ENCODE data around the gene PKD2L2. TPM values are rescaled to one million over a fixed set of nuclear protein-coding genes. Genes with fewer than 3 reads are reported as not detected.

The PKD2L2 gene
- total and polyA plus RNA-seq, 9 of the 15 experiments (the other 6 are each of a cell fraction or from before 2014, with no cell fraction given): 0.08 to 0.25 (median 0.11) TPM; not detected in 5

- Histone ChIP-seq H3K27ac (ENCODE audit: extremely low read depth, low read depth, low read length) (no peak overlapping the region), H2AFZ (ENCODE audit: low read depth, low read length) (no peak overlapping the region), H3K27me3 (ENCODE audit: control insufficient read depth in 2 of 2, insufficient read depth in 2 of 2, low read length in 2 of 2) (peaks cover 0 to 2% of the 10 kb centered on the region in 2 experiments; a peak in 2 of 5 replicates), H3K79me2 (ENCODE audit: control insufficient read depth, insufficient read depth, low read length) (no peaks in the 10 kb centered on the region), H3K9me1 (ENCODE audit: control insufficient read depth, insufficient read depth, low read length) (no peaks in the 10 kb centered on the region), H3K4me2 (ENCODE audit: insufficient read depth, low read length) (no peak overlapping the region), H3K9ac (ENCODE audit: insufficient read depth in 1 of 2, low read depth in 2 of 2, low read length in 2 of 2) (no peak overlapping the region), H3K36me3 (ENCODE audit: control insufficient read depth, insufficient read depth, low read length) (no peaks in the 10 kb centered on the region), H4K20me1 (replicated peaks; ENCODE audit: control insufficient read depth, insufficient read depth, low read length) (no peaks in the 10 kb centered on the region), H3K4me1 (replicated peaks in 1 of 2; ENCODE audit: control insufficient read depth in 2 of 2, insufficient read depth in 2 of 2, low read length in 2 of 2) (no peaks in the 10 kb centered on the region), H3K4me3 (no peak overlapping the region), H3K9me3 (replicated peaks; ENCODE audit: control insufficient read depth, insufficient read depth, low read depth, low read length) (no peaks in the 10 kb centered on the region)
- no peak for FAIRE-seq
- ATAC-seq: no peak
- WGBS (ENCODE audit: insufficient coverage, low coverage, missing lambda C conversion rate): 2% methylated on average over 4 of the region's 4 CpGs
- ChIA-PET POLR2A (no interaction called here), CTCF (ENCODE audit: low intra/inter-chr PET ratio) (no interaction called here)
- DNase-seq (ENCODE audit: extremely low read depth in 1 of 4, low spot score in 3 of 4): no peak
- in situ Hi-C loops (cut with MboI) (no loop called here), intact Hi-C loops (cut with micrococcal nuclease) (no loop called here)
- BruUV-seq (replicated peaks): no TSS peak
- TF ChIP-seq ZNF57 (CRISPR knock-in tag; IDR thresholded peaks at IDR 0.05): no peak
- no peak for TF ChIP-seq MCM5 (IDR thresholded peaks at IDR 0.05; ENCODE audit: low read depth)
- no peak for TF ChIP-seq ZBTB43 (CRISPR knock-in tag; IDR thresholded peaks at IDR 0.05)
- TF ChIP-seq TRIM28 (IDR thresholded peaks at IDR 0.05): no peak
- no peak for TF ChIP-seq SMAD3 (CRISPR knock-in tag; conservative IDR thresholded peaks at IDR 0.05)
- TF ChIP-seq KHSRP (IDR thresholded peaks at IDR 0.05): no peak
- TF ChIP-seq, protein P1, sequence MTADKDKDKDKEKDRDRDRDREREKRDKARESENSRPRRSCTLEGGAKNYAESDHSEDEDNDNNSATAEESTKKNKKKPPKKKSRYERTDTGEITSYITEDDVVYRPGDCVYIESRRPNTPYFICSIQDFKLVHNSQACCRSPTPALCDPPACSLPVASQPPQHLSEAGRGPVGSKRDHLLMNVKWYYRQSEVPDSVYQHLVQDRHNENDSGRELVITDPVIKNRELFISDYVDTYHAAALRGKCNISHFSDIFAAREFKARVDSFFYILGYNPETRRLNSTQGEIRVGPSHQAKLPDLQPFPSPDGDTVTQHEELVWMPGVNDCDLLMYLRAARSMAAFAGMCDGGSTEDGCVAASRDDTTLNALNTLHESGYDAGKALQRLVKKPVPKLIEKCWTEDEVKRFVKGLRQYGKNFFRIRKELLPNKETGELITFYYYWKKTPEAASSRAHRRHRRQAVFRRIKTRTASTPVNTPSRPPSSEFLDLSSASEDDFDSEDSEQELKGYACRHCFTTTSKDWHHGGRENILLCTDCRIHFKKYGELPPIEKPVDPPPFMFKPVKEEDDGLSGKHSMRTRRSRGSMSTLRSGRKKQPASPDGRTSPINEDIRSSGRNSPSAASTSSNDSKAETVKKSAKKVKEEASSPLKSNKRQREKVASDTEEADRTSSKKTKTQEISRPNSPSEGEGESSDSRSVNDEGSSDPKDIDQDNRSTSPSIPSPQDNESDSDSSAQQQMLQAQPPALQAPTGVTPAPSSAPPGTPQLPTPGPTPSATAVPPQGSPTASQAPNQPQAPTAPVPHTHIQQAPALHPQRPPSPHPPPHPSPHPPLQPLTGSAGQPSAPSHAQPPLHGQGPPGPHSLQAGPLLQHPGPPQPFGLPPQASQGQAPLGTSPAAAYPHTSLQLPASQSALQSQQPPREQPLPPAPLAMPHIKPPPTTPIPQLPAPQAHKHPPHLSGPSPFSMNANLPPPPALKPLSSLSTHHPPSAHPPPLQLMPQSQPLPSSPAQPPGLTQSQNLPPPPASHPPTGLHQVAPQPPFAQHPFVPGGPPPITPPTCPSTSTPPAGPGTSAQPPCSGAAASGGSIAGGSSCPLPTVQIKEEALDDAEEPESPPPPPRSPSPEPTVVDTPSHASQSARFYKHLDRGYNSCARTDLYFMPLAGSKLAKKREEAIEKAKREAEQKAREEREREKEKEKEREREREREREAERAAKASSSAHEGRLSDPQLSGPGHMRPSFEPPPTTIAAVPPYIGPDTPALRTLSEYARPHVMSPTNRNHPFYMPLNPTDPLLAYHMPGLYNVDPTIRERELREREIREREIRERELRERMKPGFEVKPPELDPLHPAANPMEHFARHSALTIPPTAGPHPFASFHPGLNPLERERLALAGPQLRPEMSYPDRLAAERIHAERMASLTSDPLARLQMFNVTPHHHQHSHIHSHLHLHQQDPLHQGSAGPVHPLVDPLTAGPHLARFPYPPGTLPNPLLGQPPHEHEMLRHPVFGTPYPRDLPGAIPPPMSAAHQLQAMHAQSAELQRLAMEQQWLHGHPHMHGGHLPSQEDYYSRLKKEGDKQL (CRISPR knock-in tag; IDR thresholded peaks at IDR 0.05; ENCODE audit: borderline replicate concordance): no peak
- TF ChIP-seq ELF1 (tag; IDR thresholded peaks at IDR 0.05): no peak
- no peak for TF ChIP-seq GTF2A2 (tag; IDR thresholded peaks at IDR 0.05)
- no peak for TF ChIP-seq ZNF717 (CRISPR knock-in tag; IDR thresholded peaks at IDR 0.05)
- TF ChIP-seq CREM (IDR thresholded peaks at IDR 0.05; ENCODE audit: low read depth): no peak
- TF ChIP-seq TBL1XR1 (IDR thresholded peaks at IDR 0.05; ENCODE audit: low read length in 2 of 2): no peak
- TF ChIP-seq CEBPZ (IDR thresholded peaks at IDR 0.05; ENCODE audit: borderline replicate concordance, low read depth, low read length): no peak
- TF ChIP-seq HNRNPH1 (optimal IDR thresholded peaks at IDR 0.05; ENCODE audit: low read depth, low read length): no peak
Observed at GRCh38 chr5:137843676-137844299, 45.5 kb upstream of the PKD2L2 start.
